GM12865 (cell line): Measurements from ENCODE around the gene FITM2.

Experiments used
- DNase-seq: peaks from one replicate; pipeline ENCODE4 v3.0.0; 2010; ENCODE audit warnings: low read depth
- H3K4me3 ChIP-seq: 2 replicates; pipeline ENCODE4 v1.5.1; 2011; ENCODE audit warnings: mild to moderate bottlenecking, low read depth, low read length, control low read depth
- TF ChIP-seq, protein P1 (sequence below): IDR thresholded peaks from 2 replicates; pipeline ENCODE4 v1.5.1; 2011; ENCODE audit warnings: low read length, control low read depth, low read depth, inconsistent platforms; ENCODE audit not compliant: insufficient read depth; ENCODE audit errors: missing control alignments

Gene FITM2

DNA sequence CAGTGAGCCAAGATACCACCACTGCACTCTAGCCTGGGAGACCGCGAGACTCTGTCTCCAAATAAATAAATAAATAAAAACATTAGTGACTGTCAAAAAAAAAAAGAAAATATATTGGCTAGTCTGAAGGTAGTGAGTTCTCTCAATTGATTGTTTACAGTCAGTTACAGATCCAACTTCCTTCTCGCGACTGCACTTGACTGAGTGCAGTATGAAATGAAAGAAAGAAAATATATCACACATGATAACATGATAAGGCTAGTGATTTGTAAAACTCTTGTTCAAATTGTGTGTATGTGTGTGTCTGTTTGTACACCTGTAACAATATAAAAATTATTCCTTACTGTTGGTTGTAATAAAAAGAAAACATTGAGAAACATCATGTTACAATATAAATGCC is 33.7 kb upstream of the FITM2 start:
- no peak overlapping the region for H3K4me3 ChIP-seq
- TF ChIP-seq, protein P1, sequence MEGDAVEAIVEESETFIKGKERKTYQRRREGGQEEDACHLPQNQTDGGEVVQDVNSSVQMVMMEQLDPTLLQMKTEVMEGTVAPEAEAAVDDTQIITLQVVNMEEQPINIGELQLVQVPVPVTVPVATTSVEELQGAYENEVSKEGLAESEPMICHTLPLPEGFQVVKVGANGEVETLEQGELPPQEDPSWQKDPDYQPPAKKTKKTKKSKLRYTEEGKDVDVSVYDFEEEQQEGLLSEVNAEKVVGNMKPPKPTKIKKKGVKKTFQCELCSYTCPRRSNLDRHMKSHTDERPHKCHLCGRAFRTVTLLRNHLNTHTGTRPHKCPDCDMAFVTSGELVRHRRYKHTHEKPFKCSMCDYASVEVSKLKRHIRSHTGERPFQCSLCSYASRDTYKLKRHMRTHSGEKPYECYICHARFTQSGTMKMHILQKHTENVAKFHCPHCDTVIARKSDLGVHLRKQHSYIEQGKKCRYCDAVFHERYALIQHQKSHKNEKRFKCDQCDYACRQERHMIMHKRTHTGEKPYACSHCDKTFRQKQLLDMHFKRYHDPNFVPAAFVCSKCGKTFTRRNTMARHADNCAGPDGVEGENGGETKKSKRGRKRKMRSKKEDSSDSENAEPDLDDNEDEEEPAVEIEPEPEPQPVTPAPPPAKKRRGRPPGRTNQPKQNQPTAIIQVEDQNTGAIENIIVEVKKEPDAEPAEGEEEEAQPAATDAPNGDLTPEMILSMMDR: no peak
- no peak for DNase-seq

DNA sequence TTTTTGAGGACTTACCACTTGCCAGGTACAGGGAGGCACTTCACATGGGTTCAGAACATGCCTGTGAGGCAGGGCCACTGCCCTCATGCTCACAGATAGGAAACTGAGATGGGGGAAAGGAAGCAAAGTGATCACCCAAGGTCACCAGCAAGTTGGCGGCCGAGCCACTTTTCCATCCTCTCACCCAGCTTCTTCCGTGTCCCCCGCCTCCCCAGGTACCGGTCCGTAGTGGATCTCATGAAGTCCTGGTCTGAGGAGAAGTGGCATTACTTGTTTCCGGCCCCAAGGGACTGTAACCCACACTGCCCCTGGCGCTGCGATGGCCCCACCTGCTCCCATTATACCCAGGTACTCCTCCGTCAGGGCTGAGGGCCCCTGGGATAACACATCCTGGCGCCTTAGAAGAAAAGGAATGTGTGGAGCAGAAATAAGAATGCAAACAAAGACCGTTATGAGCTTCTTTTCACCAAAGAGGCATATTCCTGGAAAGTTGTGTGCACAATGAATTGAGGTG is 32.2 kb upstream of the FITM2 start:
- TF ChIP-seq, protein P1: no peak
- no peak overlapping the region for H3K4me3 ChIP-seq
- no peak for DNase-seq

DNA sequence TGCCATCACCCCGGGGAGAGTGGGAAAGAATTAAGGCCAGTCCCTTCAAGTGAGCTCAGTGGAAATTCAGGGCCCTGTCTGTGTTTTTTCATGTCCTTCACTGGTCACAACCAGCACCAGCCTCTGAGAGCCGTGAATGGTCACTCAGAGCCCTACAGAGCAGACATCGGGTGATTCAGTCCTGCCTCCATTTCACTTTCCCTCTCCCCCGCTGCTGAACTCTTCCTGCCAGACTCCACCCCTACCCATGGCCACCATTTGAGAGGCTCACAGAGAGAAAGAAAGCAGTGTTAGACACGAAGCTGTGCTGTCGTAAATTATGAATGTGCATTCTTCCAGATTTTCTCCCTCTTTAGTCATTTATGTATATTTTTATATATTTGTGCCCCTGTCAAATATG is 31.2 kb upstream of the FITM2 start:
- TF ChIP-seq, protein P1: no peak
- no peak for DNase-seq
- H3K4me3 ChIP-seq: no peak overlapping the region

GRCh38 chr20:44336725-44337380 is 25.9 kb upstream of the FITM2 start, which contains the start of gene R3HDML:
R3HDML (plus strand) TSS chr20:44337043; CDS start chr20:44337158, 115 bp downstream.
- DNase-seq: no peak
- TF ChIP-seq, protein P1: no peak
- no peak within 1 kb of the TSS for H3K4me3 ChIP-seq

DNA sequence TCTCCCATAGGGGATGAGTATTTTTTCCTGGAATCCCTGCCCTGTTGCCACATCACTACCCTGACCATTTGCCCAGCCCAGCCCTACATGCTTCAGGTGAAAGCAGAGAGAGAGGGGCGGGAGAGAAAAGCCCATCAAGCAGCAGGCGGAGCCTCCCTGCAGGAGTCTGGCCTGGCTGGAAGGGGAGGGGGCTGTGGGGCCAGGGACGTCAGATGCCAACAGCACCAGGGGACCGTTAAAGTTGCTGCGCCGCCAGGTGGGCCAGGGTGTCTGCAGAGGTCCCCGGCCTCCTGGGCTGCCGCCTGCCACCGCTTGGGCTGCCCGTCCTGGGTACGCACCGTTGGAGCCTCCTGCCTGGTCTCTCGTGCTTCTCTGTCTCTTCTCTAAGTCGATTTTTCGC is 25.1 kb upstream of the FITM2 start:
- TF ChIP-seq, protein P1: no peak
- no peak overlapping the region for H3K4me3 ChIP-seq
- no peak for DNase-seq

DNA sequence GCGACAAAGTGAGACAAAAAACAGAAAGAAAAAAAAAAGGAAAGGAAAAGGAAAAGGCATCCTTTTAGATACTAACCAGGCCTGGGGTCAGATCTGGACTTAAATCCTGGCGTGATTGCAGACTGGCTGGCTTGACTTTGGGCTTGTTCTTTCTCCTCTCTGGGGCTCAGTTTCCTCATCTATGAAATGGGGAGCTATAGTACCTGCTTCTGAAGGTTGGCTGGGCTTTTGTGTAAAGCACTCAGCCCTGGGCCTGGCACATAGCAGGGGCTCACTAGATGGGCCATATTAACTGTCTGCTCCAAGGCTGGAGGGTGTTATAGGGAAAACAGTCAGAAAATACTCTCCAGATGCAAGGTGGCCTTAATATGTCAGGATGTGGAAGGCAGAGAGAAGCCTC is 24.7 kb upstream of the FITM2 start:
- no peak for DNase-seq
- TF ChIP-seq, protein P1: no peak
- no peak overlapping the region for H3K4me3 ChIP-seq

- no peak overlapping the region for H3K4me3 ChIP-seq
- TF ChIP-seq, protein P1: no peak
- no peak for DNase-seq
Measured at GRCh38 chr20:44334709-44335108, 23.7 kb upstream of the FITM2 start.
